ENCODE data around the gene FARSA. TPM values are rescaled to one million over a fixed set of nuclear protein-coding genes. Genes with fewer than 3 reads are reported as not detected.

The FARSA gene
- total and polyA plus RNA-seq, 2 of the 13 experiments (the other 11 are each of a cell fraction or from before 2014, with no cell fraction given), result 25.9 to 72.0 TPM

DNA sequence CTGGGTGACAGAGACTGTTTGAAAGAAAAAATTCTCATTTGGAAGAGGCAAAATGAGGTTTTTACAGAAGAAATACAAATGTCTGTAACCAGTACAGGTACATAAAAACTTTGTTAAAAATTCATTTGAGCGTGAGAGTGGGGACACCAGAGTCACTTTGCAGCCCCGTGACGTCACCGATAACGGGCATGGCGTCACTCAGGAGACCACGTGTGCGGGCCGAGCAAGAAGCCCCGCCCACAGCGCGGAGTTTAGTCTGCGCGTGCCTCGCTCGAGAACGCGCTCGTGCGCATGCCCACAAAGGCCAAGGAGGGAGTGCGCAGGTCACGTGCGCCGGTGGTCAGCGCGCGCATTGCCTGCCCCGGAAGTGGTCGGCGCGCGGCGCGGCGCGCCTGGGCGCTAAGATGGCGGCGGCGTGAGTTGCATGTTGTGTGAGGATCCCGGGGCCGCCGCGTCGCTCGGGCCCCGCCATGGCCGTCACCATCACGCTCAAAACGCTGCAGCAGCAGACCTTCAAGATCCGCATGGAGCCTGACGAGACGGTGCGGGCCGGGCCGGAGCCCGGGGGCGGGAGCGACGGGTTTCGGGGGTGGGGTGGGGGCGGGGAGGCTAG, 12.1 kb upstream of the FARSA start, which contains the start of gene RAD23A (continued):
- TF ChIP-seq, protein P1, sequence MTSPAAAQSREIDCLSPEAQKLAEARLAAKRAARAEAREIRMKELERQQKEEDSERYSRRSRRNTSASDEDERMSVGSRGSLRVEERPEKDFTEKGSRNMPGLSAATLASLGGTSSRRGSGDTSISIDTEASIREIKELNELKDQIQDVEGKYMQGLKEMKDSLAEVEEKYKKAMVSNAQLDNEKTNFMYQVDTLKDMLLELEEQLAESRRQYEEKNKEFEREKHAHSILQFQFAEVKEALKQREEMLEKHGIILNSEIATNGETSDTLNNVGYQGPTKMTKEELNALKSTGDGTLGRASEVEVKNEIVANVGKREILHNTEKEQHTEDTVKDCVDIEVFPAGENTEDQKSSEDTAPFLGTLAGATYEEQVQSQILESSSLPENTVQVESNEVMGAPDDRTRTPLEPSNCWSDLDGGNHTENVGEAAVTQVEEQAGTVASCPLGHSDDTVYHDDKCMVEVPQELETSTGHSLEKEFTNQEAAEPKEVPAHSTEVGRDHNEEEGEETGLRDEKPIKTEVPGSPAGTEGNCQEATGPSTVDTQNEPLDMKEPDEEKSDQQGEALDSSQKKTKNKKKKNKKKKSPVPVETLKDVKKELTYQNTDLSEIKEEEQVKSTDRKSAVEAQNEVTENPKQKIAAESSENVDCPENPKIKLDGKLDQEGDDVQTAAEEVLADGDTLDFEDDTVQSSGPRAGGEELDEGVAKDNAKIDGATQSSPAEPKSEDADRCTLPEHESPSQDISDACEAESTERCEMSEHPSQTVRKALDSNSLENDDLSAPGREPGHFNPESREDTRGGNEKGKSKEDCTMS (CRISPR knock-in tag; conservative IDR thresholded peaks at IDR 0.05), result no peak
- TF ChIP-seq, protein P2, sequence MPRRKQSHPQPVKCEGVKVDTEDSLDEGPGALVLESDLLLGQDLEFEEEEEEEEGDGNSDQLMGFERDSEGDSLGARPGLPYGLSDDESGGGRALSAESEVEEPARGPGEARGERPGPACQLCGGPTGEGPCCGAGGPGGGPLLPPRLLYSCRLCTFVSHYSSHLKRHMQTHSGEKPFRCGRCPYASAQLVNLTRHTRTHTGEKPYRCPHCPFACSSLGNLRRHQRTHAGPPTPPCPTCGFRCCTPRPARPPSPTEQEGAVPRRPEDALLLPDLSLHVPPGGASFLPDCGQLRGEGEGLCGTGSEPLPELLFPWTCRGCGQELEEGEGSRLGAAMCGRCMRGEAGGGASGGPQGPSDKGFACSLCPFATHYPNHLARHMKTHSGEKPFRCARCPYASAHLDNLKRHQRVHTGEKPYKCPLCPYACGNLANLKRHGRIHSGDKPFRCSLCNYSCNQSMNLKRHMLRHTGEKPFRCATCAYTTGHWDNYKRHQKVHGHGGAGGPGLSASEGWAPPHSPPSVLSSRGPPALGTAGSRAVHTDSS (CRISPR knock-in tag; conservative IDR thresholded peaks at IDR 0.05), result peak; percentile 77; the same call in 1 of the 2 replicates
- TF ChIP-seq TBP (CRISPR knock-in tag; IDR thresholded peaks at IDR 0.05) (no peak), ZNF75D (CRISPR knock-in tag; IDR thresholded peaks at IDR 0.05; ENCODE audit: borderline replicate concordance) (no peak), HDAC6 (IDR thresholded peaks at IDR 0.05; ENCODE audit: low read depth, low read length) (no peak), ZNF337 (CRISPR knock-in tag; IDR thresholded peaks at IDR 0.05; ENCODE audit: borderline replicate concordance, low read depth) (no peak), ZBTB38 (CRISPR knock-in tag; IDR thresholded peaks at IDR 0.05) (peak; percentile 84; the same call in 1 of the 2 replicates), ZNF317 (CRISPR knock-in tag; IDR thresholded peaks at IDR 0.05) (no peak), FOSL1 (CRISPR knock-in tag; IDR thresholded peaks at IDR 0.05; ENCODE audit: borderline replicate concordance) (no peak), ZNF772 (CRISPR knock-in tag; IDR thresholded peaks at IDR 0.05) (peak; percentile 96), NR2F1 (CRISPR knock-in tag; IDR thresholded peaks at IDR 0.05) (0 out of 4 replicates have a peak, but pooled peaks of 1 of the 2 experiments have one; percentile 45), ZNF101 (CRISPR knock-in tag; IDR thresholded peaks at IDR 0.05; ENCODE audit: borderline replicate concordance, low read depth) (no peak), ZNF549 (CRISPR knock-in tag; IDR thresholded peaks at IDR 0.05) (no peak)
- TF ChIP-seq, protein P3, sequence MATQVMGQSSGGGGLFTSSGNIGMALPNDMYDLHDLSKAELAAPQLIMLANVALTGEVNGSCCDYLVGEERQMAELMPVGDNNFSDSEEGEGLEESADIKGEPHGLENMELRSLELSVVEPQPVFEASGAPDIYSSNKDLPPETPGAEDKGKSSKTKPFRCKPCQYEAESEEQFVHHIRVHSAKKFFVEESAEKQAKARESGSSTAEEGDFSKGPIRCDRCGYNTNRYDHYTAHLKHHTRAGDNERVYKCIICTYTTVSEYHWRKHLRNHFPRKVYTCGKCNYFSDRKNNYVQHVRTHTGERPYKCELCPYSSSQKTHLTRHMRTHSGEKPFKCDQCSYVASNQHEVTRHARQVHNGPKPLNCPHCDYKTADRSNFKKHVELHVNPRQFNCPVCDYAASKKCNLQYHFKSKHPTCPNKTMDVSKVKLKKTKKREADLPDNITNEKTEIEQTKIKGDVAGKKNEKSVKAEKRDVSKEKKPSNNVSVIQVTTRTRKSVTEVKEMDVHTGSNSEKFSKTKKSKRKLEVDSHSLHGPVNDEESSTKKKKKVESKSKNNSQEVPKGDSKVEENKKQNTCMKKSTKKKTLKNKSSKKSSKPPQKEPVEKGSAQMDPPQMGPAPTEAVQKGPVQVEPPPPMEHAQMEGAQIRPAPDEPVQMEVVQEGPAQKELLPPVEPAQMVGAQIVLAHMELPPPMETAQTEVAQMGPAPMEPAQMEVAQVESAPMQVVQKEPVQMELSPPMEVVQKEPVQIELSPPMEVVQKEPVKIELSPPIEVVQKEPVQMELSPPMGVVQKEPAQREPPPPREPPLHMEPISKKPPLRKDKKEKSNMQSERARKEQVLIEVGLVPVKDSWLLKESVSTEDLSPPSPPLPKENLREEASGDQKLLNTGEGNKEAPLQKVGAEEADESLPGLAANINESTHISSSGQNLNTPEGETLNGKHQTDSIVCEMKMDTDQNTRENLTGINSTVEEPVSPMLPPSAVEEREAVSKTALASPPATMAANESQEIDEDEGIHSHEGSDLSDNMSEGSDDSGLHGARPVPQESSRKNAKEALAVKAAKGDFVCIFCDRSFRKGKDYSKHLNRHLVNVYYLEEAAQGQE (IDR thresholded peaks at IDR 0.05; ENCODE audit: borderline replicate concordance in 1 of 2, low read depth in 1 of 2, low read length in 2 of 2), result peak in 1 of 2 experiments; percentile 71; a peak in 1 of 4 replicates
- TF ChIP-seq, protein P4, sequence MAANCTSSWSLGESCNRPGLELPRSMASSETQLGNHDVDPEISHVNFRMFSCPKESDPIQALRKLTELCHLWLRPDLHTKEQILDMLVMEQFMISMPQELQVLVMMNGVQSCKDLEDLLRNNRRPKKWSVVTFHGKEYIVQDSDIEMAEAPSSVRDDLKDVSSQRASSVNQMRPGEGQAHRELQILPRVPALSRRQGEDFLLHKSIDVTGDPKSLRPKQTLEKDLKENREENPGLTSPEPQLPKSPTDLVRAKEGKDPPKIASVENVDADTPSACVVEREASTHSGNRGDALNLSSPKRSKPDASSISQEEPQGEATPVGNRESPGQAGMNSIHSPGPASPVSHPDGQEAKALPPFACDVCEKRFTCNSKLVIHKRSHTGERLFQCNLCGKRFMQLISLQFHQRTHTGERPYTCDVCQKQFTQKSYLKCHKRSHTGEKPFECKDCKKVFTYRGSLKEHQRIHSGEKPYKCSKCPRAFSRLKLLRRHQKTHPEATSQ (CRISPR knock-in tag; IDR thresholded peaks at IDR 0.05; ENCODE audit: borderline replicate concordance), result no peak
- TF ChIP-seq, protein P5, sequence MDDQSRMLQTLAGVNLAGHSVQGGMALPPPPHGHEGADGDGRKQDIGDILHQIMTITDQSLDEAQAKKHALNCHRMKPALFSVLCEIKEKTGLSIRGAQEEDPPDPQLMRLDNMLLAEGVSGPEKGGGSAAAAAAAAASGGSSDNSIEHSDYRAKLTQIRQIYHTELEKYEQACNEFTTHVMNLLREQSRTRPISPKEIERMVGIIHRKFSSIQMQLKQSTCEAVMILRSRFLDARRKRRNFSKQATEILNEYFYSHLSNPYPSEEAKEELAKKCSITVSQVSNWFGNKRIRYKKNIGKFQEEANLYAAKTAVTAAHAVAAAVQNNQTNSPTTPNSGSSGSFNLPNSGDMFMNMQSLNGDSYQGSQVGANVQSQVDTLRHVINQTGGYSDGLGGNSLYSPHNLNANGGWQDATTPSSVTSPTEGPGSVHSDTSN (CRISPR knock-in tag; IDR thresholded peaks at IDR 0.05; ENCODE audit: borderline replicate concordance), result peak; percentile 69; the same call in 1 of the 2 replicates

Measured in HepG2 (cell line).